HL-60/S4 (cell line): ENCODE results near the gene OSBPL8.

ENCODE experiments used
- in situ Hi-C: fragments of 300-500 bp; cut with MboI; formaldehyde crosslinking; loops from 2 replicates; pipeline ENCODE4 v1.14.3; 2022; ENCODE audit warnings: low sequenced_read_pairs

The OSBPL8 gene

GRCh38 chr12:76559400-76560085 lies at the start of gene OSBPL8:
OSBPL8 (minus strand) TSS chr12:76559771; CDS start chr12:76487551, 72,220 bp downstream.
- in situ Hi-C loops, result no loop called here

- in situ Hi-C loops, result loop anchor here (25.0 kb wide), 1 partner anchor 304 kb away; no protein-coding TSS in a partner anchor
These were observed 48.5 kb upstream of the OSBPL8 start for GRCh38 chr12:76608070-76608469.

- in situ Hi-C loops, result no loop called here
These were observed 35.5 kb upstream of the OSBPL8 start for GRCh38 chr12:76595056-76595455.

- in situ Hi-C loops, result no loop called here
These were observed 31.9 kb upstream of the OSBPL8 start for GRCh38 chr12:76591476-76591875.

GRCh38 chr12:76590131-76590530 lies 30.6 kb upstream of the OSBPL8 start:
- in situ Hi-C loops, result no loop called here

DNA sequence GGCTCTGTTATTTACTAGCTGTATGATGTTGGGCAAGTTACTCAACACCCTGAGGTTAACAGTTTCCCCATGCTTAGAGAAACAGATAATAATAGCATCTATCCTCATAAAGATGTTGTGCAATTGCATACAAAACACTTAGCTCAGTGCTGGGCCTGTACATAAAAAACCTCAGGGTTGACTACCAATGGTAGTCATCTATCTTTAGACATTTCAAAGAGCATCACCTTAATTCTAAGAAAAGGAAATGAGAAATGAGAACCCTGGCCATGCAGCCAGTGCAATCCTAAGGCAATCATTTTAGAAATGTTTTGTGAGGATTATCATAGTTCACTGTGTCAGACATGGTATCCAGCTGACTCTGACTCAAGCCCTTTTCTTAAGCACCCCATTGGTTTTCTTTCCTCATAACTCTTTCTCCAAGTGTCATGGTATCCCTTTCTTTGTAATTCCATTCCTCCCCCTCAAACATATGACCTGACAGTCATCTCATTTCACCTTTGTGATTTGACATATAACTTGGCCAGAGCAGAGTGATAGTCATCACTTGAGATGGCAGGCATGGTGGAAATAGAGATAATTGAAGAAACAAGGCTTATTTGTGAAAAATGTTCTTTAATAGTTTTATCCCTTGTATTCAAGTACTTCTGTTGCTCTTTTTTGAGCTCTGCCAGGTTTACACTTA lies 29.5 kb upstream of the OSBPL8 start:
- in situ Hi-C loops, result no loop called here

DNA sequence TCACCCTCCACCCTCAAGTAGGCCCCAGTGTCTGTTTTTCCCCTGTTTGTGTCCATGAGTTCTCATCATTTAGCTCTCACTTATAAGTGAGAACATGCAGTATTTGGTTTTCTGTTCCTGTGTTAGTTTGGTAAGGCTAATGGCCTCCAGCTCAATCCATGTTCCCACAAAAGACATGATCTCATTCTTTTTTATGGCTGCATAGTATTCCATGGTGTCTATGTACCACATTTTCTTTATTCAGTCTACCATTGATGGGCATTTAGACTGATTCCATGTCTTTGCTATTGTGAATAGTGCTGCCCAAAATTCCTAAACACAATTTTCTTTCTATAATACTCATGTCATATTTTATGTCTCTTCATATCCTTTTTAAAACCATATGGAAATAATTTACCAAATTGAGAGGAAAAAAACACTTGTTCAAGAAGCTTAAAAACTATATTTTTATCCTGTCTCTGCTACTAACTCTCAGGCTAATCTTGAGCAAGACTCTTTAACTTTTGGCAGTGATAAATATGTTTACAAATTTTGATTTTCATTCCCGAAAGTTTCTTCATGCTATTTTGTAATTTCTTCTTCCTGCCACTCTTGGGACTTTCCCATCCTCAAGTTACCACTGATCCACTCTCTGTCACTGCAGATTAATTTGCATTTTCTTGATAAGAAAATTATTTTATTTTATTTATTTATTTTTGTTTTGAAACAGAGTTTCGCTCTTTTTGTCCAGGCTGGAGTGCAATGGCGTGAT lies 28.0 kb upstream of the OSBPL8 start:
- in situ Hi-C loops, result no loop called here

DNA sequence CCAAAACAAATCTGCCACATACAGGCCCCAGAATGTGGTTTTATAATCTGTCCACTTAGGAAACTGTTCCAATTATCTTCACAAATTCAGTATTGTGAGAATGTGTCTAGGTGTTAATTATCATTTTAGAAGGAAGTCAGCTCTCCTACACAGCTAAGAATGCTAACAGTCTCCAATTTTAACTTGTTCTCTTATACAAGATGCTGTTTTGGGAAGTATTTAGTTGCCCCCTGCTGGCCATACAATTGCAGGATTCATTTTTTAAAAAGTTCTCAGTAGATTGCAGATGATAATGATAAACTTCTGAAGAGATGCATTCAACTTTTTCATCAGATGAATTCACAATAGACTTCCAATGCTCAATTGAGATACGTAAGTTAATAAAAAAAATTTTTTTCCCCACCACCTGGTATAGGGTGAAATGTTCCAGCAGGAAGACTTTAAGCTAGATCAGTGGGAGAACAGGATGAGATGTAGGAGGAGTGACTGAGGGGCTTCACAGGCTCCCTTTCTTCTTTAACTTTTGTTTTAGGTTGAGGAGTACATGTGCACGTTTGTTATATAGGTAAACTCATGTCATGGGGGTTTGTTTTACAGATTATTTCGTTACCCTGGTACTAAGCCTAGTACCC lies 27.3 kb upstream of the OSBPL8 start:
- in situ Hi-C loops, result no loop called here

DNA sequence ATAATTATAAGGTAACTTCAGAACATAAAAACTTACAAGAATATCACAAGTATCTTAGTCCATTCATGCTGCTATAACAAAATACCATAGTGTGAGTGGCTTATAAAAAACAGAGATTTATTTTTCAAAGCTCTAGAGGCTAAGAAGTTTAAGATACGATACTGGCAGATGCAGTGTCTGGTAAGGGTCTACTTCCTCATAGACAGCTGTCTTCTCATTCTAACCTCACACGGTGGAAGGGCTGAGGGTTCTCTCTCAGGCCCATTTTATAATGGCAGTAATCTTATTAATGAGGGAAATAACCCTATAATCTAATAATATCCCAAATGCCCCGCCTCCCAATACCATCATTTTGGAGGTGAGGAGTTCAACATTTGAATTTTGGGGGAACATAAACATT lies 23.7 kb upstream of the OSBPL8 start:
- in situ Hi-C loops, result no loop called here

DNA sequence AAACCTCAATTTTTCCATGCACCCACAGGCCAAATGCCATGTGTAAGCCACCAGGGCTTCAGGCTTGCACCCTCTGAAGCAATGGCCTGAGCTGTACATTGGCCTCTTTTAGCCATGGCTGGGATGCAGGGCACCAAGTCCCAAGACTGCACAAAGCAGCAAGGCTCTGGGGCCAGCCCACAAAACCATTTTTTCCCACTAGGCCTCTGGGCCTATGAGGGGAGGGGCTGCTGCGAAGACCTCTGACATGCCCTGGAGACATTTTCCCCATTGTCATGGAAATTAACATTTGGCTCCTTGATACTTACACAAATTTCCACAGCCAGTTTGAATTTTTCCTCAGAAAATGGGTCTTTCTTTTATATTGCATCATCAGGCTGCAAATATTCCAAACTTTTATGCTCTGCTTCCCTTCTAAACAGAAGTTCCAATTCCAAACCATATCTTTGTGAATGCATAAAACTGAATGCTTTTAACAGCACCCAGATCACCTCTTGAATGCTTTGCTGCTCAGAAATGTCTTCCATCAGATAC lies 14.3 kb upstream of the OSBPL8 start:
- in situ Hi-C loops, result no loop called here

GRCh38 chr12:76571256-76571655 lies 11.7 kb upstream of the OSBPL8 start:
- in situ Hi-C loops, result no loop called here

DNA sequence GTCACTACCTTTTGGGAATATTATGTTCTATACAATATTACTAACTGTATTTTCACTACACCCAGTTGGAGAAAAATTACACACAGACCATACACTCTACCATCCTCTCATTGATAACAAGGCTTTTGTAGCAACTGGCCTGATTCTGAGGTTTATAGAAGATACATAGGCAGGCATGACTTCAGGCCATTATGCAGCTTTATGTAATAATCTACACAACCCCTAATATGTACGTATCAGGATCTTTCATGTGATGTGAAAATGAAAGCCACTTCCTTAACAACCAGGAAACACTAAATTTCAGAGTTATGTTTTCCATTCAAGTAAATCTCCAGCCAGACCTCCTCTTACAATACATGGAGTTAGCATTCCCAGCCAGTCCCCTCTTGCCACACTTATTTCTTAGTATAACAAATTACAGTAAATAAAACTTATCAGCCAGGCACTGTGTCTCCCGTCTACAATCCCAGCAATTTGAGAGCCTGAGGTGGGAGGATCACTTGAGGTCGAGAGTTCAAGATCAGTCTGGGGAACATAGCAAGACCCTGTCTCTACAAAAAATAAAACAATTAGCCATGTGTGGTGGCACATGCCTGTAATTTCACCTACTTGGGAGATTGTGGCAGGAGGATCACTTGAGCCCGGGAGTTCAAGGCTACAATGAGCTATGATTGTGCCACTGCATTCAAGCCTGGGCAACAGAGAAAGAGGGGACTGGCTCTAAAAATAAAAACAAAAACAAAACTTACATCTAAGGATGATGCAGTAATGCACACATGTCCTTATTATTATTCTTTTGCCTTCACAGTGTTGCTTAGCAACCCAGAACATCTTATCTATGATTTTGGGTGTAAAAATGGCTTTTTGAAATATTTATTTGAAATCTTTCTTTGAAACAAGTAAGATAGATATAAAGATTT lies 10.4 kb upstream of the OSBPL8 start:
- in situ Hi-C loops, result no loop called here

DNA sequence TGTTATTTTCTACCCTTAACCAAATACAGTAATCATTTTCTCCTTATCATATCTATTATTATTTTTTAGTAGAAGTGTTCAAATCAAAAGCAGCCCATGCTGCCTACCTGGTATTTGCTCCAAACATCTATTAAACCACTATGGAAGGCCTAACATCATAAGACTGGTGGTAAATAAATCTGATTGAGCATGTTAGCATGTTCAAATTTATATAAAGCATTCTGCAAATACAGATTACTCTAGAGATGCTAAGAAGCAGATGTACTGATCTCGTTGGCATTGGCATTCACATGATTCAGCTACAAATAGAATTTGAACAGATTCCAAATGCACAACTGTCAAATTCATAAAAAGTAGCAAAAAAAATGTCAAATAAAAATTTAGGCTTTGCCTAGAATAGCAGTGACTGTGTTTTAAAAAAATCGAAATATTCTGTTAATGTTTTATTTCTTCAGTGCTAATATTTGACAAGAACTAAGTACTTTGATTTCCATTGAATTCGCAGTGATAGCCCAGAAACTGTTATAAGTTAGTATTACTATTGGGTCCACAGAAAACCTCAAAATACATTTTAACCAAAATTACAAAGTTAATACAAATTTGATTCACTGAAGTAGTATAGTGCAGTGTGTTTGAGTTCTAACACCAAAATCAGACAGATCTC lies 9.4 kb upstream of the OSBPL8 start:
- in situ Hi-C loops, result no loop called here

DNA sequence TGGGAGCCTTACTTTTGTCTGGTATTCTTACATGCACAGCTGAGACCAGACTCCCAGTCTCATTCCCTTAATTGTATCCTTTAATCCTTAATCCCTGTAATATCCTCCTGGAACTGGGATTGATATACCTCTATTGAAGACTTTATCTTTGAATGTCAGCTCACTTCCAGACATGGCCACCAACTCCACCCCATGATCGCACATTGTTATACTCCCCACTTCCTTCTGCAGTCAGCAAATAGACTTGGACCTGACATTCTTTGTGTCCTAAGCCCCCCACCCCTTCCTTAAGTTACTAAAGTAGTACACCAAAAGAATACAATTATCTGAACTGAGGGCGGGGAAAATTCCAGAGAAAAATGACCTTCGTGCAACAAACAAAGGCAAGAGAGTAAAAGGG lies 8.6 kb upstream of the OSBPL8 start:
- in situ Hi-C loops, result no loop called here

DNA sequence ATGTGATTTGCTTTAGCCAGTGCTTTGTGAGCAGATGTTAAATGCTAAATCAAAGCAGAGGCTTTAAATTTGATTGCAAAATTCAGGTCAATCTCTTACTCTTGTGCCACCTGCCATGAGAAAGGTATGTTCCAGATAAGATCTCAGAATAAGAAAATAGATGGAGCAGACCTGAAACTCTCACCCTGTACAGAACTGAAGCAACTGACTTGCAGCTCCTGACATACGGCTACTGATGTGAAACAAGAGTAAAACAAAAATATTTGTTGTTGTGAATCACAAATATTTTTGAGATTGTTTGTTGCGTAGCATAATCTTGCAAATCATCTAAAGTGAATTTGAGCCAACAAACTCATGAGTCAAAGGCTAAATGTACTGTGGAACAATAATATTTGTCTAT lies 3.5 kb upstream of the OSBPL8 start:
- in situ Hi-C loops, result no loop called here

DNA sequence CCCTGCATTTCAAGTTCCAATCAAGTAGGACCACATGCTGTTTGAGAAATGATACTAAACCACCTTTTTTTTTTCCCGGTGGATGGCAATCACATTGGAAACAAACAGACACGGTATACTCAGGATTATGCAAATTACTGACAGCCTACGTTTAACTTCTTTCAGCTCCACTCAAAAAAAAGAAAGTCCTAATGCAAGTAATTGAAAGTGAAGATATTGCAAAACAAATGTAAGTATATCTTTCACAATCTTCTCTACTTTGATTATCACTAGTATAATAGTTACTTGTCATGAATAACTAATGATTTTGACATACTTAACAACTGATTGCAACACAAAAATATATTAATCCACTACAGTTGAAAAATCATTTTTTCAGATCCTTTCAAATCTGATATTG lies 2.6 kb upstream of the OSBPL8 start:
- in situ Hi-C loops, result no loop called here

- in situ Hi-C loops, result no loop called here
These were observed 518 bp upstream of the OSBPL8 start for GRCh38 chr12:76560086-76560491.

DNA sequence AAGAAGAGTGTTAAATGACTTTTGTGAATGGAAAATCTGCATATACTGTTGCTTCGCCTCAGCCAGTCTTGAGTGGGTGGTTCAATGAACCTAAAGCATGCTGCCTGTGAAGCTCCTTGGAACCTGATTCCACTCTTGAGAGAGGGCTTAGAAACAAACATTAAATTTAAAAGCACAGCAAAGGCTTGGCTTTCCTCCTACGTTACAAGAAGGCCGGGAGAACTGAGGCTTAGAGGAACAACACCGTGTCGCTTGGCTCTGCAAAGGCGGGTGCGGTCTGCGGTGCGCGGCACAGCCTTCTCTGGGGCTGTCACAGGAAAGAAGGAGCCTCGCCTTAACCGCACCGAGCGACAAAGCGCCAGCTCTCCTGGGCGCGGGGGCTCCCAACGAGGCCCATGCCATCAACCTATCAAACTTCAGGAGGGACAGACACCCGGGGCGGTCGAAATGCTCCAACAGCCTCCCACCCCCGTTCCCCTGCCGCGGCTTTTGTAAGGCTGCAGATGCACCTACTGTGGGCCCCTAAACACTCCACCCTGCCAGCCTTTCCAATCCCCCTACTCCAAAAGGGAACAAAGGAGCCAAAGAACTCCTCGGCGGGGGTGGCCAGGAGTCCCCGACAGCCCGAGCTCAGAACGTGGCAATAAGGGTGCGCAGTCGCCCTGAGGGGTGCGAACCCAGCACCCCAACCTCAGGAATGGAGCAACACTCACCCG lies 729 bp downstream of the OSBPL8 start:
- in situ Hi-C loops, result no loop called here

DNA sequence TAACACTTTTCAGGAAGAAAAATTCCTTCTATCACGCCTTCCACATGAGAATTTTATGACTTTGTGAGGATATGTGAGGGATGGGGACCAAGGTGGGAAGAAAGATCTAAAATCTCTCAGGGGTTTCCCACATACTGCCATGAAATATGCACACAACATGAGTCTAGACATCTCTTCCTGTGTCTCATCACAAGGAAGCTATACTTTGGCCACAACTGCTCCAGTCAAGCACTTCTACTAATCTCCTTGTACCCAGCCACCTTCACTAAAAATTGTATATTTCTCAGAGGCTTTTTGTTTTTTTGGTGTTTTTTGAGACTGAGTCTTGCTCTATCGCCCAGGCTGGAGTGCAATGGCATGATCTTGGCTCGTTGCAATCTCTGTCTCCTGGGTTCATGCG lies 3.2 kb downstream of the OSBPL8 start:
- in situ Hi-C loops, result no loop called here
